HepG2 (cell line): ENCODE results near the gene CCDC57. TPM values are rescaled to one million over a fixed set of nuclear protein-coding genes. Genes with fewer than 3 reads are reported as not detected.
A peak's percentile ranks its signal among the peaks of the same experiment; 100 is the strongest.

Experiments
- ATF1 ChIP-seq: IDR thresholded peaks from 2 replicates; pipeline ENCODE4 v1.6.1; 2016; ENCODE audit warnings: mild to moderate bottlenecking, control low read depth
- MTF1 ChIP-seq: sonication (generic); formaldehyde crosslinking; IDR thresholded peaks from 2 replicates; pipeline ENCODE4 v1.5.0; 2020; ENCODE audit warnings: missing genetic modification reagents
- NFRKB ChIP-seq: fragments of 450-650 bp; IDR thresholded peaks from 2 replicates; pipeline ENCODE4 v1.6.1; 2017
- ZNF749 ChIP-seq: sonication (generic); formaldehyde crosslinking; IDR thresholded peaks from 2 replicates; pipeline ENCODE4 v1.8.0; 2022; ENCODE audit warnings: mild to moderate bottlenecking, missing genetic modification reagents, moderate library complexity, borderline replicate concordance
- polyA plus RNA-seq, 8 experiments: library from polyadenylated mRNA; depleted of rRNA in 3 of 8; stranded (reverse) in 7 of 8; unstranded in 1 of 8; fragments of >200 nt; fragmentation: Illumina TruSeq in 4 of 8; extraction: Trizol in 4 of 8; gene quantifications; 2 replicates each; pipeline versions ENCODE4 v1.2.1 to v1.2.3, GENCODE V29; 2011 to 2016; ENCODE audit warnings: low read depth in 4 of 8, missing spikeins in 1 of 8, mixed read lengths in 1 of 8; ENCODE audit not compliant: insufficient read depth in 1 of 8
- total RNA-seq, 5 experiments: library from RNA; depleted of rRNA; stranded (reverse); fragments of >200 nt; fragmentation: Illumina TruSeq; extraction: Trizol; gene quantifications; 2 replicates each; pipeline ENCODE4 v1.2.3, GENCODE V29; 2016; ENCODE audit warnings: low read depth in 1 of 5
- TF ChIP-seq, protein P1 (sequence below): IDR thresholded peaks from 2 replicates; pipeline ENCODE4 v1.6.1; 2016; ENCODE audit warnings: low read depth, missing genetic modification reagents, missing compliant biosample characterization
- TF ChIP-seq, protein P2 (sequence below): sonication (generic); formaldehyde crosslinking; IDR thresholded peaks from 2 replicates; pipeline ENCODE4 v1.5.0; 2020; ENCODE audit warnings: mild to moderate bottlenecking, missing genetic modification reagents
- TF ChIP-seq, protein P3 (sequence below): sonication (generic); formaldehyde crosslinking; IDR thresholded peaks from 2 replicates; pipeline ENCODE4 v1.8.1; 2023; ENCODE audit warnings: missing genetic modification reagents, inconsistent platforms, borderline replicate concordance
- TF ChIP-seq, protein P4 (sequence below): sonication (generic); formaldehyde crosslinking; IDR thresholded peaks from 2 replicates; pipeline ENCODE4 v1.9.0; 2021; ENCODE audit warnings: missing genetic modification reagents, borderline replicate concordance
- TF ChIP-seq, protein P5 (sequence below): sonication (generic); formaldehyde crosslinking; IDR thresholded peaks from 2 replicates; pipeline ENCODE4 v1.4.0; 2020; ENCODE audit warnings: mild to moderate bottlenecking, missing genetic modification reagents
- TF ChIP-seq, protein P6 (sequence below): IDR thresholded peaks from 2 replicates; pipeline ENCODE4 v1.6.1; 2018; ENCODE audit warnings: missing genetic modification reagents, mild to moderate bottlenecking, missing compliant biosample characterization
- TF ChIP-seq, protein P7 (sequence below): sonication (generic); formaldehyde crosslinking; IDR thresholded peaks from 2 replicates; pipeline ENCODE4 v1.4.0; 2020; ENCODE audit warnings: missing genetic modification reagents

CCDC57 gene
- total and polyA plus RNA-seq, 2 of the 13 experiments (the other 11 are each of a cell fraction or from before 2014, with no cell fraction given): 59.3 to 59.9 TPM

DNA sequence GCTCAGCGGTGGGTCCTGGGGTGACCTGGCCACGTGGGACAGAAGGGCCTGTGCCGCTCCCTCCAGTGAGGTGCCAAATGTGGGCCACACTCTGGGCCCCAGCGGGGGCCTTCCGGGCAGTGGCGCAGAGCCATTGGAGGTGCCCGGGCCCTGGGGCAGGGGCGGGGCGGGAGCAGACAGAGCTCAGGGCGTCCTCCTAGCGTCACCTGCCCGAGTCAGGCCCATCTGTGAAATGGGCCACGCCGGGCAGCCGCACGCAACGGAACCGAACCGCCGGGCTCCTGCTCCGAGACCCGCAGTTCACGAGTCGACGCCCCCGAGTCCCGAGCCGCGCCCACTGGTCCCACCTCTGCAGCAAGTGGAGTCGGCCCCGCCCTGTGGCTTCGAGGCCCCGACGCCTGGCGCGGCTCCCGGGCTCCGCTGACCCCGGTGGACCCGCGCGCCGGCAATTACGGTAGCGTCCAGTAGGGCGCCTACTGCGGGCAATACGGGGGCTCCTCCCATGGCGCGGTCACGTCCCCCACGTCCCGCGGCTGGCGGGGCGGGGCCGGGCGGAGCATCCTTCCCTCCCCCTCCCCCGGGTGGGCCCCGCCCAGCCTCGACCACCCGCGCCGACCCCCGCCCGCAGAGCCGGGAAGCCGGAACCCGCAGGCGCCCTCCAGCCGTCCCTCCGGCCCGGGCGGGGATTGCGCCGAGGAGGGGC, 18.1 kb upstream of the CCDC57 start (continued):
- TF ChIP-seq, protein P1, sequence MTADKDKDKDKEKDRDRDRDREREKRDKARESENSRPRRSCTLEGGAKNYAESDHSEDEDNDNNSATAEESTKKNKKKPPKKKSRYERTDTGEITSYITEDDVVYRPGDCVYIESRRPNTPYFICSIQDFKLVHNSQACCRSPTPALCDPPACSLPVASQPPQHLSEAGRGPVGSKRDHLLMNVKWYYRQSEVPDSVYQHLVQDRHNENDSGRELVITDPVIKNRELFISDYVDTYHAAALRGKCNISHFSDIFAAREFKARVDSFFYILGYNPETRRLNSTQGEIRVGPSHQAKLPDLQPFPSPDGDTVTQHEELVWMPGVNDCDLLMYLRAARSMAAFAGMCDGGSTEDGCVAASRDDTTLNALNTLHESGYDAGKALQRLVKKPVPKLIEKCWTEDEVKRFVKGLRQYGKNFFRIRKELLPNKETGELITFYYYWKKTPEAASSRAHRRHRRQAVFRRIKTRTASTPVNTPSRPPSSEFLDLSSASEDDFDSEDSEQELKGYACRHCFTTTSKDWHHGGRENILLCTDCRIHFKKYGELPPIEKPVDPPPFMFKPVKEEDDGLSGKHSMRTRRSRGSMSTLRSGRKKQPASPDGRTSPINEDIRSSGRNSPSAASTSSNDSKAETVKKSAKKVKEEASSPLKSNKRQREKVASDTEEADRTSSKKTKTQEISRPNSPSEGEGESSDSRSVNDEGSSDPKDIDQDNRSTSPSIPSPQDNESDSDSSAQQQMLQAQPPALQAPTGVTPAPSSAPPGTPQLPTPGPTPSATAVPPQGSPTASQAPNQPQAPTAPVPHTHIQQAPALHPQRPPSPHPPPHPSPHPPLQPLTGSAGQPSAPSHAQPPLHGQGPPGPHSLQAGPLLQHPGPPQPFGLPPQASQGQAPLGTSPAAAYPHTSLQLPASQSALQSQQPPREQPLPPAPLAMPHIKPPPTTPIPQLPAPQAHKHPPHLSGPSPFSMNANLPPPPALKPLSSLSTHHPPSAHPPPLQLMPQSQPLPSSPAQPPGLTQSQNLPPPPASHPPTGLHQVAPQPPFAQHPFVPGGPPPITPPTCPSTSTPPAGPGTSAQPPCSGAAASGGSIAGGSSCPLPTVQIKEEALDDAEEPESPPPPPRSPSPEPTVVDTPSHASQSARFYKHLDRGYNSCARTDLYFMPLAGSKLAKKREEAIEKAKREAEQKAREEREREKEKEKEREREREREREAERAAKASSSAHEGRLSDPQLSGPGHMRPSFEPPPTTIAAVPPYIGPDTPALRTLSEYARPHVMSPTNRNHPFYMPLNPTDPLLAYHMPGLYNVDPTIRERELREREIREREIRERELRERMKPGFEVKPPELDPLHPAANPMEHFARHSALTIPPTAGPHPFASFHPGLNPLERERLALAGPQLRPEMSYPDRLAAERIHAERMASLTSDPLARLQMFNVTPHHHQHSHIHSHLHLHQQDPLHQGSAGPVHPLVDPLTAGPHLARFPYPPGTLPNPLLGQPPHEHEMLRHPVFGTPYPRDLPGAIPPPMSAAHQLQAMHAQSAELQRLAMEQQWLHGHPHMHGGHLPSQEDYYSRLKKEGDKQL (CRISPR knock-in tag): no peak; the same call in 1 of the 2 replicates
- TF ChIP-seq, protein P2, sequence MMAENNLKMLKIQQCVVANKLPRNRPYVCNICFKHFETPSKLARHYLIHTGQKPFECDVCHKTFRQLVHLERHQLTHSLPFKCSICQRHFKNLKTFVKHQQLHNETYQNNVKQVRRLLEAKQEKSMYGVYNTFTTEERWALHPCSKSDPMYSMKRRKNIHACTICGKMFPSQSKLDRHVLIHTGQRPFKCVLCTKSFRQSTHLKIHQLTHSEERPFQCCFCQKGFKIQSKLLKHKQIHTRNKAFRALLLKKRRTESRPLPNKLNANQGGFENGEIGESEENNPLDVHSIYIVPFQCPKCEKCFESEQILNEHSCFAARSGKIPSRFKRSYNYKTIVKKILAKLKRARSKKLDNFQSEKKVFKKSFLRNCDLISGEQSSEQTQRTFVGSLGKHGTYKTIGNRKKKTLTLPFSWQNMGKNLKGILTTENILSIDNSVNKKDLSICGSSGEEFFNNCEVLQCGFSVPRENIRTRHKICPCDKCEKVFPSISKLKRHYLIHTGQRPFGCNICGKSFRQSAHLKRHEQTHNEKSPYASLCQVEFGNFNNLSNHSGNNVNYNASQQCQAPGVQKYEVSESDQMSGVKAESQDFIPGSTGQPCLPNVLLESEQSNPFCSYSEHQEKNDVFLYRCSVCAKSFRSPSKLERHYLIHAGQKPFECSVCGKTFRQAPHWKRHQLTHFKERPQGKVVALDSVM (CRISPR knock-in tag): peak; percentile 66
- peak; percentile 87 for TF ChIP-seq MTF1 (CRISPR knock-in tag)
- TF ChIP-seq, protein P3, sequence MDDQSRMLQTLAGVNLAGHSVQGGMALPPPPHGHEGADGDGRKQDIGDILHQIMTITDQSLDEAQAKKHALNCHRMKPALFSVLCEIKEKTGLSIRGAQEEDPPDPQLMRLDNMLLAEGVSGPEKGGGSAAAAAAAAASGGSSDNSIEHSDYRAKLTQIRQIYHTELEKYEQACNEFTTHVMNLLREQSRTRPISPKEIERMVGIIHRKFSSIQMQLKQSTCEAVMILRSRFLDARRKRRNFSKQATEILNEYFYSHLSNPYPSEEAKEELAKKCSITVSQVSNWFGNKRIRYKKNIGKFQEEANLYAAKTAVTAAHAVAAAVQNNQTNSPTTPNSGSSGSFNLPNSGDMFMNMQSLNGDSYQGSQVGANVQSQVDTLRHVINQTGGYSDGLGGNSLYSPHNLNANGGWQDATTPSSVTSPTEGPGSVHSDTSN (CRISPR knock-in tag): peak; percentile 88
- no peak for TF ChIP-seq ATF1 (CRISPR knock-in tag)
- TF ChIP-seq NFRKB: no peak
- peak; percentile 73 for TF ChIP-seq ZNF749 (CRISPR knock-in tag)
- TF ChIP-seq, protein P4, sequence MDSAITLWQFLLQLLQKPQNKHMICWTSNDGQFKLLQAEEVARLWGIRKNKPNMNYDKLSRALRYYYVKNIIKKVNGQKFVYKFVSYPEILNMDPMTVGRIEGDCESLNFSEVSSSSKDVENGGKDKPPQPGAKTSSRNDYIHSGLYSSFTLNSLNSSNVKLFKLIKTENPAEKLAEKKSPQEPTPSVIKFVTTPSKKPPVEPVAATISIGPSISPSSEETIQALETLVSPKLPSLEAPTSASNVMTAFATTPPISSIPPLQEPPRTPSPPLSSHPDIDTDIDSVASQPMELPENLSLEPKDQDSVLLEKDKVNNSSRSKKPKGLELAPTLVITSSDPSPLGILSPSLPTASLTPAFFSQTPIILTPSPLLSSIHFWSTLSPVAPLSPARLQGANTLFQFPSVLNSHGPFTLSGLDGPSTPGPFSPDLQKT (CRISPR knock-in tag): peak; percentile 33; the same call in 1 of the 2 replicates
- TF ChIP-seq, protein P5, sequence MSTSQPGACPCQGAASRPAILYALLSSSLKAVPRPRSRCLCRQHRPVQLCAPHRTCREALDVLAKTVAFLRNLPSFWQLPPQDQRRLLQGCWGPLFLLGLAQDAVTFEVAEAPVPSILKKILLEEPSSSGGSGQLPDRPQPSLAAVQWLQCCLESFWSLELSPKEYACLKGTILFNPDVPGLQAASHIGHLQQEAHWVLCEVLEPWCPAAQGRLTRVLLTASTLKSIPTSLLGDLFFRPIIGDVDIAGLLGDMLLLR (CRISPR knock-in tag): peak; percentile 71; the same call in 1 of the 2 replicates
- TF ChIP-seq, protein P6, sequence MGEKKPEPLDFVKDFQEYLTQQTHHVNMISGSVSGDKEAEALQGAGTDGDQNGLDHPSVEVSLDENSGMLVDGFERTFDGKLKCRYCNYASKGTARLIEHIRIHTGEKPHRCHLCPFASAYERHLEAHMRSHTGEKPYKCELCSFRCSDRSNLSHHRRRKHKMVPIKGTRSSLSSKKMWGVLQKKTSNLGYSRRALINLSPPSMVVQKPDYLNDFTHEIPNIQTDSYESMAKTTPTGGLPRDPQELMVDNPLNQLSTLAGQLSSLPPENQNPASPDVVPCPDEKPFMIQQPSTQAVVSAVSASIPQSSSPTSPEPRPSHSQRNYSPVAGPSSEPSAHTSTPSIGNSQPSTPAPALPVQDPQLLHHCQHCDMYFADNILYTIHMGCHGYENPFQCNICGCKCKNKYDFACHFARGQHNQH: peak; percentile 94
- TF ChIP-seq, protein P7, sequence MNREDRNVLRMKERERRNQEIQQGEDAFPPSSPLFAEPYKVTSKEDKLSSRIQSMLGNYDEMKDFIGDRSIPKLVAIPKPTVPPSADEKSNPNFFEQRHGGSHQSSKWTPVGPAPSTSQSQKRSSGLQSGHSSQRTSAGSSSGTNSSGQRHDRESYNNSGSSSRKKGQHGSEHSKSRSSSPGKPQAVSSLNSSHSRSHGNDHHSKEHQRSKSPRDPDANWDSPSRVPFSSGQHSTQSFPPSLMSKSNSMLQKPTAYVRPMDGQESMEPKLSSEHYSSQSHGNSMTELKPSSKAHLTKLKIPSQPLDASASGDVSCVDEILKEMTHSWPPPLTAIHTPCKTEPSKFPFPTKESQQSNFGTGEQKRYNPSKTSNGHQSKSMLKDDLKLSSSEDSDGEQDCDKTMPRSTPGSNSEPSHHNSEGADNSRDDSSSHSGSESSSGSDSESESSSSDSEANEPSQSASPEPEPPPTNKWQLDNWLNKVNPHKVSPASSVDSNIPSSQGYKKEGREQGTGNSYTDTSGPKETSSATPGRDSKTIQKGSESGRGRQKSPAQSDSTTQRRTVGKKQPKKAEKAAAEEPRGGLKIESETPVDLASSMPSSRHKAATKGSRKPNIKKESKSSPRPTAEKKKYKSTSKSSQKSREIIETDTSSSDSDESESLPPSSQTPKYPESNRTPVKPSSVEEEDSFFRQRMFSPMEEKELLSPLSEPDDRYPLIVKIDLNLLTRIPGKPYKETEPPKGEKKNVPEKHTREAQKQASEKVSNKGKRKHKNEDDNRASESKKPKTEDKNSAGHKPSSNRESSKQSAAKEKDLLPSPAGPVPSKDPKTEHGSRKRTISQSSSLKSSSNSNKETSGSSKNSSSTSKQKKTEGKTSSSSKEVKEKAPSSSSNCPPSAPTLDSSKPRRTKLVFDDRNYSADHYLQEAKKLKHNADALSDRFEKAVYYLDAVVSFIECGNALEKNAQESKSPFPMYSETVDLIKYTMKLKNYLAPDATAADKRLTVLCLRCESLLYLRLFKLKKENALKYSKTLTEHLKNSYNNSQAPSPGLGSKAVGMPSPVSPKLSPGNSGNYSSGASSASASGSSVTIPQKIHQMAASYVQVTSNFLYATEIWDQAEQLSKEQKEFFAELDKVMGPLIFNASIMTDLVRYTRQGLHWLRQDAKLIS (CRISPR knock-in tag): no peak
